ENCODE data around the gene RGL3.

RGL3 gene

DNA sequence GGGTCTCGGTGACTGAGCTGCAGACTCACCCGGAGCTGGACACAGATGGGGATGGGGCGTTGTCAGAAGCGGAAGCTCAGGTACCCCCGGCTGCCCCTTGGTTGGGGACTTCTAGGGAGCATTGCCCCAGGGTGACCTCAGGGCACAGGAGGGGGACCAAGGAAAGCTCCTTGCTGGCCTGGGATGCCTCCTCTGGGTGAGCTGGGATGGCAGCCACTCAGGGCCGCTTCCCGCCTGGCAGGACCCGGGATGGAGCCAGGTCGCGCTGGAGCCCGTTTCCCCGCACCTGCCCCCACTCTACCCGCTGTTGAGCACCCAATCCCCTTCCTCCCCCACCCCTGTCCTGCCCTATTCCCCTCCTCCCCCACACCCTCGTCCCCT is 27.1 kb upstream of the RGL3 start:
- H3K4me3 Mint-ChIP-seq, result no peak overlapping the region
- no peaks in the 10 kb centered on the region for H3K27me3 Mint-ChIP-seq (ENCODE audit: low read depth)
- TF ChIP-seq, protein P1, sequence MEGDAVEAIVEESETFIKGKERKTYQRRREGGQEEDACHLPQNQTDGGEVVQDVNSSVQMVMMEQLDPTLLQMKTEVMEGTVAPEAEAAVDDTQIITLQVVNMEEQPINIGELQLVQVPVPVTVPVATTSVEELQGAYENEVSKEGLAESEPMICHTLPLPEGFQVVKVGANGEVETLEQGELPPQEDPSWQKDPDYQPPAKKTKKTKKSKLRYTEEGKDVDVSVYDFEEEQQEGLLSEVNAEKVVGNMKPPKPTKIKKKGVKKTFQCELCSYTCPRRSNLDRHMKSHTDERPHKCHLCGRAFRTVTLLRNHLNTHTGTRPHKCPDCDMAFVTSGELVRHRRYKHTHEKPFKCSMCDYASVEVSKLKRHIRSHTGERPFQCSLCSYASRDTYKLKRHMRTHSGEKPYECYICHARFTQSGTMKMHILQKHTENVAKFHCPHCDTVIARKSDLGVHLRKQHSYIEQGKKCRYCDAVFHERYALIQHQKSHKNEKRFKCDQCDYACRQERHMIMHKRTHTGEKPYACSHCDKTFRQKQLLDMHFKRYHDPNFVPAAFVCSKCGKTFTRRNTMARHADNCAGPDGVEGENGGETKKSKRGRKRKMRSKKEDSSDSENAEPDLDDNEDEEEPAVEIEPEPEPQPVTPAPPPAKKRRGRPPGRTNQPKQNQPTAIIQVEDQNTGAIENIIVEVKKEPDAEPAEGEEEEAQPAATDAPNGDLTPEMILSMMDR (IDR thresholded peaks at IDR 0.05; ENCODE audit: unreplicated experiment in 3 of 3), result no peak
- H3K4me1 Mint-ChIP-seq, result no peaks in the 10 kb centered on the region
- peaks cover 21% of the 10 kb centered on the region for H3K36me3 Mint-ChIP-seq (ENCODE audit: low read depth)
- no peaks in the 10 kb centered on the region for H3K9me3 Mint-ChIP-seq
- peak overlapping the region in 2 of 3 experiments; percentile 41 to 66 for H3K27ac Mint-ChIP-seq

DNA sequence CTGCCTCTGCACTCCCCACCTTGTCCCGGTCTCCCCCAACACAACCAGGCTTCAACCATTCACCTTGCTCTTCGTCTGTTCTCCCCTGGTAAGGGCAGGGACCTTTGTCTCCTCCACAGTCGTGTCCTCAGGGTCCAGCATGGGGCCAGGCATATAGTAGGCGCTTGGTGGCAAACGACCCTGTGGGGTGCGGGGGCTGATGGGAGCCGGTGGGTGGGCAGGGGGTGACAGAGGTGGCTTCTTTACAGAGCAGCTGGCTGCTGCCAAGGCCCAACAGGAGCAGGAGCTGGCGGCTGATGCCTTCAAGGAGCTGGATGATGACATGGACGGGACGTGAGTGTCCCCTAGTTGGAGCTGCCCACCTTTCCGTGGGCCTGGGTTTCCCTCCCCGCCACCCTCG is 26.0 kb upstream of the RGL3 start:
- Mint-ChIP-seq H3K4me3 (no peak overlapping the region), H3K27ac (no peak overlapping the region), H3K36me3 (ENCODE audit: low read depth) (peaks cover 32% of the 10 kb centered on the region), H3K9me3 (no peaks in the 10 kb centered on the region), H3K27me3 (ENCODE audit: low read depth) (no peaks in the 10 kb centered on the region), H3K4me1 (no peaks in the 10 kb centered on the region)
- TF ChIP-seq, protein P1 (IDR thresholded peaks at IDR 0.05; ENCODE audit: unreplicated experiment in 3 of 3), result no peak

DNA sequence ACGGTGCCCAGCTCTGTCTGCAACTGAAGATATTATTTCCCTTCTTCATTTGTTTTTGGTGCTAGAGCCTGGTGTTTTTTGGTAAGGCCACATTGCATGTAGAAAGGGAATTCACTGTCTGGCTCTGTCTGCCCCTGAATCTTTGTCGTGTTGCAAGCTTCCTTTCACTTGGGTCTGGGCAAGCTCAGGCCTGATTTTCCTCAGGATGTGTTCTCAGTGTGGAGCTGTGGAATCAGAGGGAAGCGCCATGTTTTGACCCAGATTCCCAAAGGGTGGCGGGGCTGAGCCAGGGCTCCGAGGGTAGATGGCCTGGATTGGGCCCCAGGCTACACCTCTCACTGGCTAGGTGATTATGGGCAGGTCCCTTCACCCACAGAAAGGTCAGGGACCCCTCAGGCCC is 24.9 kb upstream of the RGL3 start:
- Mint-ChIP-seq H3K27ac (no peak overlapping the region), H3K36me3 (ENCODE audit: low read depth) (peaks cover 33% of the 10 kb centered on the region), H3K4me3 (no peak overlapping the region), H3K9me3 (no peaks in the 10 kb centered on the region), H3K27me3 (ENCODE audit: low read depth) (no peaks in the 10 kb centered on the region), H3K4me1 (no peaks in the 10 kb centered on the region)
- TF ChIP-seq, protein P1 (IDR thresholded peaks at IDR 0.05; ENCODE audit: unreplicated experiment in 3 of 3), result no peak

DNA sequence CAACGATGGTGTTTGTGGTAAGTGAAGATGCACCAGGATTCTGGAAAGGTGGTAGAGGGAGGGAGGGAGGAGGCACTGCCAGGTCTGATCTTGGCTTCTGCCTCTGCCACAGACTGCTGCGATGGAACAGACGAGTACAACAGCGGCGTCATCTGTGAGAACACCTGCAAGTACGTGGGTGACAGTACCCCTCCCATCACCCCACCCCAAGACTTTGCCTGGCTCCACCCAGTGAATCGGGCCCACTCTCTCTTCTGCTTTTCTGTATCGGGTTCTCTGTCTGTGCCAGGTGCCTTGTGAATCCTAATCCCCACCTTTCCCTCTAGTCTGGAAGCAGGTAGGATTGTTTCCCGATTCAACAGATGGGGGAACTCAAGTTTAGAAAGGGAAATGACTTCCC is 18.8 kb upstream of the RGL3 start:
- Mint-ChIP-seq H3K4me3 (peak overlapping the region; percentile 76 to 100 (median 86)), H3K9me3 (no peaks in the 10 kb centered on the region), H3K27ac (no peak overlapping the region), H3K4me1 (peaks cover 12% of the 10 kb centered on the region), H3K36me3 (ENCODE audit: low read depth) (peaks cover 44% of the 10 kb centered on the region), H3K27me3 (ENCODE audit: low read depth) (no peaks in the 10 kb centered on the region)
- TF ChIP-seq, protein P1 (IDR thresholded peaks at IDR 0.05; ENCODE audit: unreplicated experiment in 3 of 3), result no peak

DNA sequence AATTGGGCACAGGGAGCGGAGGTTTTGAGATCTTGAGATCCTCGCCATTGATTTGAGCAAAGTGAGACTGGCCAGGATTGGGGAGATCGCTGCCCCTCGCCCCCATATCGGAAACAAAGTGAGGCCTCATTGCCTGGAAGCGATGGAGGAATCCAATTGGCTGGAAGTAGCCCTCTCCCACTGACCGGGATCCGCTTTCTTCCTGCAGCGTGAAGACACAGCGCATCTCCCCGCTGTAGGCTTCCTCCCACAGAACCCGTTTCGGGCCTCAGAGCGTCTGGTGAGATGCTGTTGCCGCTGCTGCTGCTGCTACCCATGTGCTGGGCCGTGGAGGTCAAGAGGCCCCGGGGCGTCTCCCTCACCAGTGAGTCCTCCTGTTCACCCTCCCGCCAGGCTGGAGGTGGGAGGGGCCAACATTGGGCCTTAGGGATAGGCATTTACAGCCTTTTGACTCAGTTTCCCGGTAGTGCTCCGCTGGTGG is 16.8 kb upstream of the RGL3 start:
- H3K27me3 Mint-ChIP-seq (ENCODE audit: low read depth), result no peaks in the 10 kb centered on the region
- peaks cover 32% of the 10 kb centered on the region for H3K36me3 Mint-ChIP-seq (ENCODE audit: low read depth)
- peaks cover 12% of the 10 kb centered on the region for H3K4me1 Mint-ChIP-seq
- TF ChIP-seq, protein P1 (IDR thresholded peaks at IDR 0.05; ENCODE audit: unreplicated experiment in 3 of 3), result no peak
- H3K9me3 Mint-ChIP-seq, result no peaks in the 10 kb centered on the region
- H3K4me3 Mint-ChIP-seq, result peak overlapping the region; percentile 99 to 100 (median 100)
- H3K27ac Mint-ChIP-seq, result peak overlapping the region; percentile 89 to 98 (median 97)

DNA sequence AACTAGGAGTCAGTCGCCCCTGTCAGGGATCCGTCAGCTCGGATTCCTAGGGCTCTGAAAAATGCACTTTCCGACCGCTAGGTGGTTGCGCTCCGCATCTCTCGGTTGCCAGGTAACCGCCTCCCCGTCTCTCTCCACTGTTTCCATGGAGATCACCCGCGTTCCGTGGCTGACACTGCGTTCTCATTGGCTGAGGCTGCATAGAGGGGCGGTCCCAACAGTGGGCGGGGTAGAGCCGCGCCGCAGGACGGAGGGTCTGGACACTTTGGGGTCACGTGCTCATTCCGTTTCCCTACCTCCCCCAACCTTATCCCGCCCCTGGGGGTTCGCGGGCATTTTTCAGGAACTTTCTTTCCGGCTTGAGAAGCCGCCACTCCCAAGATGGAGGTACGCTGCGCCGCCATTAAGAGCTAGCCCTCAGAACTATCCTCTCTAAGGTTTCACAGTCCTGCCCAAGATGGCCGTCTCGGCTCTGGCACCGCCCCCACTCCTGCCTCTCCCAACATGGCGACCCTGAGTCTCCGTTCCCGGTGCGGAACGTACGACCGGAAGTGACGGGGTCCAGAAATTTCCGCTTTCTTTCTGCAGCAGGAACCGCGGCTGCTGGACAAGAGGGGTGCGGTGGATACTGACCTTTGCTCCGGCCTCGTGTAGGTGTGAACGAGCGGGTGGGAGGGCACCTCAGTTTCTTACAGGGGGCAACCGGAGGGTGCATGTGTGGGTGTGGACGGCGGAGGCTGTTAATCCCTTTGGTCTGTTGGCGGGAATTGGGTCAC is 16.1 kb upstream of the RGL3 start, which contains the start of the genes ODAD3 and PRKCSH:
Gene ODAD3 (minus strand): TSS at position 65 of the 776 bp plus-strand sequence. CDS start 105 bp downstream, outside the sequence.
Gene PRKCSH (plus strand): TSS at position 579 of the 776 bp plus-strand sequence. CDS start 483 bp downstream, outside the sequence.
- Mint-ChIP-seq H3K27ac (peak within 1 kb of the TSS; percentile 89 to 98 (median 97)), H3K4me1 (peaks cover 12% of the 10 kb centered on the region), H3K9me3 (no peaks in the 10 kb centered on the region), H3K36me3 (ENCODE audit: low read depth) (peaks cover 26% of the 10 kb centered on the region), H3K4me3 (peak within 1 kb of the TSS; percentile 99 to 100 (median 100)), H3K27me3 (ENCODE audit: low read depth) (no peaks in the 10 kb centered on the region)
- TF ChIP-seq, protein P1 (IDR thresholded peaks at IDR 0.05; ENCODE audit: unreplicated experiment in 3 of 3), result peak; percentile 90 to 95 (median 94)
